NCI-H748 (cell line): Measurements from ENCODE around the gene RBMXL3.
"Not testable (repeated sequence)": the region's sequence is repeated elsewhere in the genome, so short reads cannot be mapped to it uniquely, and the experiment has no call there.

Experiments used
- DNase-seq: peaks from one replicate; lab custom pipeline; 2025; ENCODE audit not compliant: unreplicated experiment; lab: John Stamatoyannopoulos, UW

RBMXL3 gene

DNA sequence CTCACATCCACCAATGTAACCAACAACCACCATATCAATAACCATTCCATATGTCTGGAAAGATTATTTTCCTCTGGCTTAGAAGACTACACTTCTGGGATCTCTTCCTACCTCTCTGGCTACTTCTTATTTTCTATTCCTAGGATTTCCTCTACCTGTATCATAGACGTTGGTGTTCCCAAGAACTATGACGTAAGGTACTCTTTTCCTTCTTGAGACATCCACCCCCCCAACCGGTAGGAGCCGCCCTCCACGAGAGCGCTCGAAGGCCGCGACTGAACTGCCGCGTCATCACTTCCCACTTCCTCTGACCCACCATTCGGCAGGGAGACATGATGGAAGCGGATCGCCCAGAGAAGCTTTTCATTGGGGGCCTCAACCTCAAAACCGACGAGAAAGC lies at the start of gene RBMXL3:
RBMXL3 (plus strand) TSS at position 301 of the 400 bp plus-strand sequence; CDS start at position 333, 32 bp downstream.
- DNase-seq: no peak

DNA sequence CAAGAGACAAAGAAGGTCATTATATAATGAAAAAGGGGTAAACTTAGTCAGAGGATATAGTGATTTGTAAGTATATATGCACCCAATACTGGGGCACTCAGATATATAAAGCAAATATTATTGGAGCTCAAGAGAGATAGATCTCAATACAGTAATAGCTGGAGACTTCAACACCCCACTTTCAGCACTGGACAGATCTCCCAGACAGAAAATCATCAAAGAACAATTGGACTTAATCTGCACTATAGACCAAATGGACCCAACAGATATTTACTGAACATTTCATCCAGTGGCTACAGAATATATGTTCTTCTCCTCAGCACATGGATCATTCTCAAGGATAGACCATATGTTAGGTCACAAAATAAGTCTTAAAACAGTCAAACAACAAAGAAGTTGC lies 47.2 kb upstream of the RBMXL3 start:
- no peak for DNase-seq

DNA sequence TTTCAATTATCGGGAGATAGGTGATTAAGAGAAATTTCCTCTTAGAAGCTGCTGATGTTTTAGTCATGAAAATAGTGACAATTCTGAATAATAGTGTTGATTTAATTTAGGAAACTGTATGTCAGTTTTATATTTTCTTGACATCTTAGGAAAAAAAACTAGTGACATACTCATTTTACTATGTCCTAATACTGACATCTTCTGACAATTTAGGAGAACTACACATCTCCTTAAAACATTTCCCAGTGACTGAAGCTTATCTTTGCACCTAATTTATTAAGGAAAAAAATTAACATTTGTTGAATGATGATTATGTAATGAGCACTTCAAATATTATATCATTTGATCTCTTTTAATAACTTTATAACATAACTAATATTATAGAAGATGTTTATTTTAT lies 42.0 kb upstream of the RBMXL3 start:
- DNase-seq: no peak

DNA sequence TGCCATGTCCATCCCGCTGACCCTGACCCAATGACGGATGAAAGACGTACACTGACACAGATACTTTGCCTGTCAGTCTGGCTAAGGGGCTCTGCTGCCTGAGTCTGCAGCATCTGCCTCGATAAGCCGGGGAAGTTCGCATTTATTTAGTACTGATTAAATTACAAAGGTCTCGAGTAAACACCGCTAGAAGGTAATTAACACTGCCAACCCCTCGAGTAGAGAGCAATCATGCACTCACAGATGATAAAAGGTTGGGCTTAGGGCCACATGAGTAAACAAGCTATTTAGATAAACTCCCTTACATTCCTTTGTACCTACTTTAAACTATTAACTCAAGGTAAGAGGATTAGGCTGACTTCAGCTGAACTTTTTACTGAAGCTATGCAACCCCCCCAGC lies 16.0 kb upstream of the RBMXL3 start:
- no peak for DNase-seq

DNA sequence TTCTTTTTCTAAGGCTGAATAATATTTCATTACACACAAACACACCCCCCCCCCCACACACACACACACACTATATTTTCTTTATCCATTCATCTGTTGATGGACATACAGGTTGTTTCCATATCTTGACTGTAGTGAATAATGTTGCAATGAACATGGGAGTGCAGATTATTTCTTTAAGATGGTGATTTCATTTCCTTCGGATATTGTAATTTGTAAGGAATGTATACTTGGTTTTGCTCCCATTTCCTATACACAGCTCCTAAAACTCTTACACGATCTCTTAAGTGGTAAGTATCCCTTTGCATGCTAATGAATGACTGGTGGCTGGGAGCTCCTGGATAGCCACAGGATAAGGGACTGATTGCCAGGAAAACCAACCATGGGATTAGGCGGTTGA lies 14.7 kb upstream of the RBMXL3 start:
- DNase-seq: no peak

DNA sequence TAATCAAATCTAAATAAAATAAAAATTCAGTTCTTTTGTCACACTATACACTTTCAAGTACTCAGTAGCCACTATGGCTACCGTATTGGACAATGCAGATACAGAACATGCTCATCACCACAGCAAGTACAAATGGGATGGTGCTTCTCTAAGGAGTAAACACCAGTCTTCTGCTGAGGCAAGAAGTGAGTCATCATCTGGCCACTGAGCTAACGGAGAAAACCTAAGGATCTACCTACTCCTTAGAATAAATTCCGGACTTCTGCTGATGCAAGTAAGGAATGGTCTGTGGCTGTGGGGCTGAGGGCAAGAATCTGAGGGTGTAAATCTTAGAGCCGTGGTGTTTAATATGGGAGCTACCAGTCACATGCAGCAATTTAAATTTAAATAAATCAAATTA lies 11.3 kb upstream of the RBMXL3 start:
- DNase-seq: no peak

DNA sequence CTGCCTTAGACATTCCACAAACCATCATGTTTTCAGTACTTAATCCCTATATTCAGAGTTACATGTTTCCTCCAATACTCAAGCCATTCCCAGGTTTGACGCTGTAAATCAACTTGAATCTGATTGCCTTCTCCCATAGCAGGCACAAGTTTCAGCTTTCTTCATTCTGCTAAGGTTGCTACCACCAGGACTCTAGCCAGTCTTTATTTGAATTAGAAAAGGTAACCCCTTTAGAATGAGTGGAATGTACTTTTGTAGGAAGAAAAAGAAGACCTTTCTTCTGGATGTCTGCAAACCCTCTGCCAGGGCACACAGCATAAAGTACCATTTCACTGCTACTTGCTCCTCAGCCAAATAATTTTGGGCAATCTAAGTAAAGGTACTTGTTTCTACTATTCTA lies 10.7 kb upstream of the RBMXL3 start:
- DNase-seq: no peak

DNA sequence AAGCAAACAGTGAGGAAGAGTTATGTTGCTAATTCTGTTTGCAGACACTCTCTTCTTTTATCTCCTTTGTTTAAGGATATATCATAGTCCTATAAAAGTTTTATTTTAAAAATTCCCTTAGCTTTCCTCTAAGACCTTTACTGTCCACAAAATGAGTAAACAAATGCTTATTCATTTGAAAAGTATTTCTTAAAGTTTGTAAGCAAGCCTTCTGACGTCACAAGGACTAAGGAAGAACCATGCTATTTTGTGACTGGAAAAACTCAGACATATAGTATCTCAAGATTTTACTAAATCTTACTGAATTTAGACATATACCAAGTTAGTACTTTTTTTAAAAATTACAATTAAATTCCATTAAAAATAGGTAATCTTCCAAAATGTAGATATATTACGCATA lies 5.2 kb upstream of the RBMXL3 start:
- DNase-seq: no peak

DNA sequence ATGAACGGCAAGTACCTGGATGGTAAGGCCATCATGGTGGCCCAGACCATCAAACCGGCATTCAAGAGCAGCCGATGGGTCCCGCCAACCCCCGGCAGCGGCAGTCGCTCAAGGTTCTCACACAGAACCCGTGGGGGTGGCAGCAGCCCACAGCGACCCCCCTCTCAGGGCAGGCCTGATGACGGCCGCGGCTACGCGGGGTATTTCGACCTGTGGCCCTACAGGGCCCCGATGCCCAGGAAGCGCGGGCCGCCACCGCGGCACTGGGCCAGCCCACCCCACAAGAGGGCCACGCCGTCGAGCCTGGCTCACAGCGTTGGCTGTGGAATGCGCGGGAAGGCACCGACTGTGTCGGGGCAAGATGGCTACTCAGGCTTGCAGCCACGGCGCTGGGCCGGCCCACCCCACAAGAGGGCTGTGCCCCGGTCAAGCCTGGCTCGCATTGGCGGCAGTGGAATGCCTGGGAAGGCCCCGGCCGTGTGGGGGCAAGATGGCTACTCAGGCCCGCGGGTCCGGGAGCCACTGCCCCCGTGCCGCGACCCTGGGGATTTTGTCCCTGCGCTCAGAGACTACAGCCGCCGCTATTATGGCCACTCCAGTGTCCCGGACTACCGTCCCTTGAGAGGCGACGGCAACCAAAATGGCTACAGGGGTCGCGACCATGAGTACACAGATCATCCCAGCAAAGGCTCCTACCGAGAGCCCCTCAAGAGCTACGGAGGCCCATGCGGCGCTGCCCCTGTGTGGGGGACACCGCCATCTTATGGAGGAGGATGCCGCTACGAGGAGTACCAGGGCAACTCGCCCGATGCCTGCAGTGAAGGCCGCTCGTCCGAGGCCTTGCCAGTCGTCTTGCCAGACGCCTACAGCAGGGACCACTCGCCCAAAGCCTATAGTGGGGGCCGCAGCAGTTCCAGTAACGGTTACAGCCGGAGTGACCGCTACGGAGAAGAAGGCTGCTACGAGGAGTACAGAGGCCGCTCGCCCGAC lies 731 bp downstream of the RBMXL3 start:
- no peak for DNase-seq

DNA sequence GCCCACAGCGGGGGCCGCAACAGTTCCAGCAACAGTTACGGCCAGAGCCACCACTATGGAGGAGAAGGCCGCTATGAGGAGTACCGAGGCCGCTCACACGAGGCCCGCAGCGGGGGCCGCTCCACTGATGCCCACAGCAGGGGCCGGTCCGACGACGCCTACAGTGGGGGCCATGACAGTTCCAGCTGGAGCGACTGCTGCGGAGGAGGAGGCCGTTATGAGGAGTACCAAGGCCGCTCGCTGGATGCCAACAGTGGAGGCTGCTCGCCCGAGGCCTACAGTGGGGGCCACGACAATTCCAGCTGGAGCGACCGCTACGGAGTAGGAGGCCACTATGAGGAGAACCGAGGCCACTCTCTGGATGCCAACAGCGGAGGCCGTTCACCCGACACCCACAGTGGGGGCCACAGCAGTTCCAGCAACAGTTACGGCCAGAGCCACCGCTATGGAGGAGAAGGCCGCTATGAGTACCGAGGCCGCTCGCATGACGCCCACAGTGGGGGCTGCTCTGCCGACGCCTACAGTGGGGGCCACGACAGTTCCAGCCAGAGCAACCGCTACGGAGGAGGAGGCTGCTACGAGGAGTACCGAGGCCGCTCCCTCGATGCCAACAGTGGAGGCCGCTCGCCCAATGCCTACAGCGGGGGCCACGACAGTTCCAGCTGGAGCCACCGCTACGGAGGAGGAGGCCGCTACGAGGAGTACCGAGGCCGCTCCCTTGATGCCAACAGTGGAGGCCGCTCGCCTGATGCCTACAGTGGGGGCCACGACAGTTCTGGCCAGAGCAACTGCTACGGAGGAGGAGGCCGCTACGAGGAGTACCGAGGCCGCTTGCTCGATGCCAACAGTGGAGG lies 1.7 kb downstream of the RBMXL3 start:
- DNase-seq: no peak

DNA sequence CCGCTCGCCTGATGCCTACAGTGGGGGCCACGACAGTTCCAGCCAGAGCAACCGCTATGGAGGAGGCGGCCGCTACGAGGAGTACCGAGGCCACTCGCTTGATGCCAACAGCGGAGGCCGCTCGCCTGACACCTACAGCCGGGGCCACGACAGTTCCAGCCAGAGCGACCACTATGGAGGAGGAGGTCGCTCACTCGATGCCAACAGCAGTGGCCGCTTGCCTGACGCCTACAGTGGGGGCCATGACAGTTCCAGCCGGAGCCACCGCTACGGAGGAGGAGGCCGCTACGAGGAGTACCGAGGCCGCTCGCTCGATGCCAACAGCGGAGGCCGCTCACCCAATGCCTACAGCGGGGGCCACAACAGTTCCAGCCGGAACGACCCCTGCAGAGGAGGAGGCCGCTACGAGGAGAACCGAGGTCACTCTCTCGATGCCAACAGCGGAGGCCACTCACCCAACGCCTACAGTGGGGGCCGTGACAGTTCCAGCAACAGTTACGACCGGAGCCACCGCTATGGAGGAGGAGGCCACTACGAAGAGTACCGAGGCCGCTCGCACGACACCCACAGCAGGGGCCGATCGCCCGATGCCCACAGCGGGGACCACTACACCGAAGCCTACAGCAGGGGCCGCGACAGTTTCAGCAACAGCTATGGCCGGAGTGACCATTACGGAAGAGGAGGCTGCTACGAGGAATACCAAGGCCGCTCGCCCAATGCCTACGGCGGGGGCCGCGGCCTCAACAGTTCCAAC lies 2.5 kb downstream of the RBMXL3 start:
- no peak for DNase-seq

DNA sequence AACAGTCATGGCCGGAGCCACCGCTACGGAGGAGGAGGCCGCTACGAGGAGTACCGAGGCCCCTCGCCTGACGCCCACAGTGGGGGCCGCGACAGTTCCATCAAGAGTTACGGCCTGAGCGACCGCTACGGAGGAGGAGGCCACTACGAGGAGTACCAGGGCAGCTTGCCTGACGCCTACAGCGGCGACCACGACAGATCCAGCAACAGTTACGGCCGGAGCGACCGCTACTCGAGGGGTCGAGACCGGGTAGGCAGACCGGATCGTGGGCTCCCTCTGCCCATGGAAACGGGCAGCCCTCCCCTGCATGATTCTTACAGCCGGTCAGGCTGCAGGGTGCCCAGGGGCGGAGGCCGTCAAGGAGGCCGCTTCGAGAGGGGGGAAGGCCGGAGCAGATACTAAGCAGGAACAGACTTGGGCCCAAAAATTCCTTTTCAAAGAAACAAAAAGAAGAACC lies 3.1 kb downstream of the RBMXL3 start:
- DNase-seq: no peak

DNA sequence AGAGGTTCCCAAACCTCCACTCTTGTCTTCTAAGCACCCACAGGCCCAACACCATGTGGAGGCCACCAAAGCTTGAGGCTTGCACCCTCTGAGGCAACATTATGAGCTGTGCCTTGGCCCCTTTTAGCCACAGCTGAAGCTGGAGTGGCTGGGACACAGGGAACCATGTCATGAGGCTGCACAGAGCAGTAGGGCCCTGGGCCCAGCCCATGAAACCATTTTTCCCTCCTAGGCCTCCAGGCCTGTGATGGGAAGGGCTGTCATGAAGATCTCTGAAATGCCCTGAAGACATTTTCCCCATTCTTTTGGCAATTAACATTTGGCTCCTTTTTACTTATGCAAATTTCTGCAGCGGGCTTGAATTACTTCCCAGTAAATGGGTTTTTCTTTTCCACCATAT lies 14.8 kb downstream of the RBMXL3 start:
- DNase-seq: no peak

DNA sequence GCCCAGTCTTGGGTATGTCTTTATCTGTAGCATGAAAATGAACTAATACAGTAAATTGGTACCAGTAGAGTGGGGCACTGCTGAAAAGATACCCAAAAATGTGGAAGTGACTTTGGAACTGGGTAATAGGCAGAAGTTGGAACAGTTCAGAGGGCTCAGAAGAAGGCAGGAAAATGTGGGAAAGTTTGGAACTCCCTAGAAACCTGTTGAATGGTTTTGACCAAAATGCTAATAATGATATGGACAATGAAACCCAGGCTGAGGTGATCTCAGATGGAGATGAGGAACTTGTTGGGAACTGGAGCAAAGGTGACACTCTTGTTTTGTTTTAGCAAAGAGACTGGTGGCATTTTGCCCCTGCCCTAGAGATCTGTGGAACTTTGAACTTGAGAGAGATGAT lies 20.3 kb downstream of the RBMXL3 start:
- DNase-seq: not testable (repeated sequence)

DNA sequence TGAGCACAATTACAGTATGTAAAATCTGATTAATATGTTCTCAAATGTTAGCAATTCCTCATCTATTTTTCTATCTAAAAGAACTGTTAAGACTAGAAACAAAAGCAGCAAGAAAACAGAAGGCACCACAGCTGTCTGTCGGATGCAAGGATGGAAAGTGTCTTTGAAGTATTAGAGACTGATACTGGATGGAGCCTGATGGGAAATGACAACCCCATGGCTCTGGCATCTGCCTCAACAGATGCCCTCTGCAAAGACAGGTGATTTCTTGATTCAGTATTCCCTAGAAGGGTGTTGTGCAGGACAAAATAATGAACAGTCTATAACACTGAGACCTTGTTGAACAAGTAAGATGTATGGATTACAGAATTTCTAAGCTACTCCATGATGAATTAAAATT lies 24.9 kb downstream of the RBMXL3 start:
- no peak for DNase-seq

DNA sequence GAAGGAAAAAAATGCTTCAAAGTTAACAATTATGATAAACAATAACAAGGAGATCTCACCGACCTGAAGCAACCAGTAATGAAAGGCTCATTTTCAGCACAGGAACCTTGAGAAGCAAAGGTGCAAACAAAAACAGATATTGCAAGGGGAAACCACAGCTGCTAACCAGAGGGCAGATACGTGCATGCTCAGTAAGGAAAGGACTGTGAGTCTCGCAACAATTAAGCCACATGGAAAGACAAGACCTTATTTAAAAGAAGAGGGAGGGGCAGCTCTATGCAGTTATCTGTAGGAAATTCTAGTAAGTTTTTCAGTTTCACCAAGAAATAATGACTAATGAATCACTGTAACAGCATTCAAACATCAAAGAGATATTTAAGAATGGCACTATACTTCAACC lies 25.4 kb downstream of the RBMXL3 start:
- no peak for DNase-seq

DNA sequence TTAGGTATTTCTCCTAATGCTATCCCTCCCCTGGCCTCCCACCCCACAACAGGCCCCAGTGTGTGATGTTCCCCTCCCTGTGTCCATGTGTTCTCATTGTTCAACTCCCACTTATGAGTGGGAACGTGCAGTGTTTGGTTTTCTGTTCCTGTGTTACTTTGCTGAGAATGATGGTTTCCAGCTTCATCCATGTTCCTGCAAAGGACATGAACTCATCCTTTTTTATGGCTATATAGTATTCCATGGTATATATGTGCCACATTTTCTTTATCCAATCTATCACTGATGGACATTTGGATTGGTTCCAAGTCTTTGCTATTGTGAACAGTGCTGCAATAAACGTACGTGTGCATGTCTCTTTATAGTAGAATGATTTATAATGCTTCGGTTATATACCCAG lies 28.1 kb downstream of the RBMXL3 start:
- not testable (repeated sequence) for DNase-seq

DNA sequence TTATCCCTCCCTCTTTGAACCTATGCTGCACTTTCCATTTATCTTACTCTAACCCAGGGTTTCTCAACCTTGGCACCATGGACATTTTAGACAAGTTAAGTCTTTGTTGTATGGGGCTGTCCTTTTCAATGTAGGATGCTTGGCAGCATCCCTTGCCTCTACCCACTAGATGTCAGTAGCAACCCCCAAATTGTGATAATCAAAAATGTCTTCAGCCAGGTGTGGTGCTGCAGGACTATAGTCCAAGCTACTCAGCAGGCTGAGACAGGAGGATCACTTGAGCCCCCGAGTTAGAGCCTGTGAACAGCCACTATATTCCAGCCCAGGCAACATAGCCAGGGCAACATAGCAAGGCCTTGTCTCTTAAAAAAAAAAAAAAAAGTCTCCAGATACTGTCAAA lies 37.7 kb downstream of the RBMXL3 start:
- DNase-seq: peak; percentile 55

DNA sequence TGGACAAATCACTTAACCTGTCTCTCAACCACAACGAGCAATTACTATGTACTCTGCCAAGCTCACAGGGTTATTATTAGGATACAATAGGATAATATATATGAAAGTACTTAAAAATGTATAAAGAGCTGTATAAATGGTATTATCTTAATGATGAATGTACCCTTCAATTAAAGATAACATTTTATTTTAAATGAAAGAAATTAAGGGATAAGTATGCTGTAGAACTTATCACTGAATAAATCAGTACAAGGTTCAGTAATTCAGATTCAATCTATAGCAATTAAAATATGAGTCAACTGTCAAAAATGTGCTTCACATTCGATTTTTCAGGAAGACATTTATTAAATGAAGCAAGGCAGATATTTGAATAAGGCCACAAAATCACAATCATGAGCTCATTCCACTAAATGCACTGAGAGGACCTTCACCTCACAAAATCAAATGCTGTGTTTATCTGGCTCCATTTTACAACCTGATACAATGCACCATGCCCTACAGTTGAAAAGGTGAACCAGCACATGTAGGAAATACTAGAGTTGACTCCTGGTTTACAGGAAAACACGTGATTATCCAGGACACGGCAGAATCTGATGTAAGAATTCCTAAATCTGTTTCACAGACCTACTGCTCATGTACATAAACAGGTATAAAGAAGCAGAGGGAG lies 40.3 kb downstream of the RBMXL3 start:
- DNase-seq: peak; percentile 19

DNA sequence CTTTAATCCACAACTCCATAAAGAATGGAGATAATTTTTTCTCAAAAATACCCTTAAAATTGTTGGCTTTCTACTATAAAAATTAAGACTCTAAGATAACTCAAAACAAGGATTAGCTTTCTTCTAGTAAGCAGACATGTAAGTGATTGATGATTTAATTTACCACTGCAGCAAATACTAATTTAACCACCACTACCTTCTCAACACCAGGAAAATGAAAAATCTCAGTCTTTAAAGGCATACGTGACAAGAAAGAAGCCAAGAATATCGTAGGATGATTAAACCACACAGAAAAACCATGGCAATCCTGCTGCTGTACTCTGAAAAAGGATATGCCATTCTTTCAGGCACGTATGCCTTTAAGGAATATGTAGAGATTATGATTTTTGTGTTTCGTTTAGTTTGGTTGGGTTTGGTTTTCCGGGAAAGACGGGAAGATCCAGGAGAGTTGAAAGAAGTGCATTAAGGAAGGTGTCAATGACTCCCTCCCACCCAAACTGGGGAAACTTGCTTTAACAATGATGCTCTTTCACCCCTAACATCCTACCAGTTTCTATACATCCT lies 43.8 kb downstream of the RBMXL3 start:
- DNase-seq: peak; percentile 6
